DMS153 treated with DMSO at 0.1 percent for 48 hours (cell line): ENCODE measurements around the gene FARSB.

Source experiments
- DNase-seq: peaks from one replicate; lab custom pipeline; 2025; ENCODE audit not compliant: unreplicated experiment; lab: John Stamatoyannopoulos, UW

The FARSB gene

GRCh38 chr2:222668494-222669154 is 12.7 kb upstream of the FARSB start:
- no peak for DNase-seq

- no peak for DNase-seq
These were observed 7.6 kb upstream of the FARSB start for GRCh38 chr2:222663479-222663878.

GRCh38 chr2:222656526-222657446 is 894 bp upstream of the FARSB start:
- DNase-seq = no peak

- DNase-seq = no peak
These were observed 2.6 kb downstream of the FARSB start for GRCh38 chr2:222653280-222653679.

GRCh38 chr2:222652491-222653255 is 3.2 kb downstream of the FARSB start:
- DNase-seq = no peak

GRCh38 chr2:222651718-222652418 is 4.0 kb downstream of the FARSB start:
- no peak for DNase-seq

- DNase-seq = no peak
These were observed 6.1 kb downstream of the FARSB start for GRCh38 chr2:222649801-222650200.

- DNase-seq = no peak
These were observed 9.9 kb downstream of the FARSB start for GRCh38 chr2:222646008-222646407.

- DNase-seq = no peak
These were observed 12.8 kb downstream of the FARSB start for GRCh38 chr2:222643134-222643533.

- no peak for DNase-seq
These were observed 14.6 kb downstream of the FARSB start for GRCh38 chr2:222641336-222641735.

GRCh38 chr2:222637067-222637466 is 18.8 kb downstream of the FARSB start:
- no peak for DNase-seq

GRCh38 chr2:222635295-222635694 is 20.6 kb downstream of the FARSB start:
- no peak for DNase-seq

GRCh38 chr2:222627764-222628163 is 28.1 kb downstream of the FARSB start:
- DNase-seq = no peak

- DNase-seq = no peak
These were observed 32.1 kb downstream of the FARSB start for GRCh38 chr2:222623756-222624309.

GRCh38 chr2:222622910-222623309 is 33.0 kb downstream of the FARSB start:
- no peak for DNase-seq

GRCh38 chr2:222621893-222622292 is 34.0 kb downstream of the FARSB start:
- no peak for DNase-seq

- DNase-seq = no peak
These were observed 40.6 kb downstream of the FARSB start for GRCh38 chr2:222615320-222615719.

GRCh38 chr2:222613715-222614331 is 42.1 kb downstream of the FARSB start:
- DNase-seq = peak; percentile 44

GRCh38 chr2:222611684-222612083 is 44.2 kb downstream of the FARSB start:
- DNase-seq = no peak

GRCh38 chr2:222610746-222611145 is 45.1 kb downstream of the FARSB start:
- no peak for DNase-seq
